ENCODE results near the gene WDFY3. TPM values are rescaled to one million over a fixed set of nuclear protein-coding genes. Genes with fewer than 3 reads are reported as not detected.

WDFY3 gene
- total and polyA plus RNA-seq, 9 of the 15 experiments (the other 6 are each of a cell fraction or from before 2014, with no cell fraction given): 0.58 to 13.5 (median 9.4) TPM

- TF ChIP-seq ZNF609 (CRISPR knock-in tag; IDR thresholded peaks at IDR 0.05; ENCODE audit: borderline replicate concordance) (no peak), ZBTB9 (CRISPR knock-in tag; IDR thresholded peaks at IDR 0.05) (no peak), ZNF436 (CRISPR knock-in tag; IDR thresholded peaks at IDR 0.05) (no peak), FOXO4 (CRISPR knock-in tag; IDR thresholded peaks at IDR 0.05) (no peak), THRA (IDR thresholded peaks at IDR 0.05) (no peak), MXI1 (IDR thresholded peaks at IDR 0.05; ENCODE audit: low read depth, low read length) (no peak), ZNF24 (IDR thresholded peaks at IDR 0.05) (no peak), NFXL1 (CRISPR knock-in tag; IDR thresholded peaks at IDR 0.05) (no peak), ZC3H11A (IDR thresholded peaks at IDR 0.05; ENCODE audit: low read depth, low read length) (no peak), EGR1 (conservative IDR thresholded peaks at IDR 0.05) (no peak), NEUROD1 (IDR thresholded peaks at IDR 0.05; ENCODE audit: borderline replicate concordance, low read depth, low read length, partially characterized antibody) (no peak), ZNF398 (CRISPR knock-in tag; IDR thresholded peaks at IDR 0.05) (no peak), KDM1A (IDR thresholded peaks at IDR 0.05) (no peak)
Observed at GRCh38 chr4:84623661-84624060, 342.8 kb downstream of the WDFY3 start (continued).
